Epithelial cell of esophagus (primary cell): ENCODE data around the gene DDX49.
A peak's percentile ranks its signal among the peaks of the same experiment; 100 is the strongest.

Experiments
- DNase-seq: peaks from one replicate; pipeline ENCODE4 v3.0.0; 2010; ENCODE audit warnings: low read depth
- H3K4me3 ChIP-seq: 2 replicates; pipeline ENCODE4 v1.5.1; 2011; ENCODE audit warnings: mild to moderate bottlenecking, low read length, control low read depth
- TF ChIP-seq, protein P1 (sequence below): IDR thresholded peaks from 2 replicates; pipeline ENCODE4 v1.5.1; 2011; ENCODE audit warnings: low read depth, mild to moderate bottlenecking, low read length, control low read depth, inconsistent platforms; ENCODE audit not compliant: insufficient read depth; ENCODE audit errors: missing control alignments

DDX49 gene, protein sequence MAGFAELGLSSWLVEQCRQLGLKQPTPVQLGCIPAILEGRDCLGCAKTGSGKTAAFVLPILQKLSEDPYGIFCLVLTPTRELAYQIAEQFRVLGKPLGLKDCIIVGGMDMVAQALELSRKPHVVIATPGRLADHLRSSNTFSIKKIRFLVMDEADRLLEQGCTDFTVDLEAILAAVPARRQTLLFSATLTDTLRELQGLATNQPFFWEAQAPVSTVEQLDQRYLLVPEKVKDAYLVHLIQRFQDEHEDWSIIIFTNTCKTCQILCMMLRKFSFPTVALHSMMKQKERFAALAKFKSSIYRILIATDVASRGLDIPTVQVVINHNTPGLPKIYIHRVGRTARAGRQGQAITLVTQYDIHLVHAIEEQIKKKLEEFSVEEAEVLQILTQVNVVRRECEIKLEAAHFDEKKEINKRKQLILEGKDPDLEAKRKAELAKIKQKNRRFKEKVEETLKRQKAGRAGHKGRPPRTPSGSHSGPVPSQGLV

DNA sequence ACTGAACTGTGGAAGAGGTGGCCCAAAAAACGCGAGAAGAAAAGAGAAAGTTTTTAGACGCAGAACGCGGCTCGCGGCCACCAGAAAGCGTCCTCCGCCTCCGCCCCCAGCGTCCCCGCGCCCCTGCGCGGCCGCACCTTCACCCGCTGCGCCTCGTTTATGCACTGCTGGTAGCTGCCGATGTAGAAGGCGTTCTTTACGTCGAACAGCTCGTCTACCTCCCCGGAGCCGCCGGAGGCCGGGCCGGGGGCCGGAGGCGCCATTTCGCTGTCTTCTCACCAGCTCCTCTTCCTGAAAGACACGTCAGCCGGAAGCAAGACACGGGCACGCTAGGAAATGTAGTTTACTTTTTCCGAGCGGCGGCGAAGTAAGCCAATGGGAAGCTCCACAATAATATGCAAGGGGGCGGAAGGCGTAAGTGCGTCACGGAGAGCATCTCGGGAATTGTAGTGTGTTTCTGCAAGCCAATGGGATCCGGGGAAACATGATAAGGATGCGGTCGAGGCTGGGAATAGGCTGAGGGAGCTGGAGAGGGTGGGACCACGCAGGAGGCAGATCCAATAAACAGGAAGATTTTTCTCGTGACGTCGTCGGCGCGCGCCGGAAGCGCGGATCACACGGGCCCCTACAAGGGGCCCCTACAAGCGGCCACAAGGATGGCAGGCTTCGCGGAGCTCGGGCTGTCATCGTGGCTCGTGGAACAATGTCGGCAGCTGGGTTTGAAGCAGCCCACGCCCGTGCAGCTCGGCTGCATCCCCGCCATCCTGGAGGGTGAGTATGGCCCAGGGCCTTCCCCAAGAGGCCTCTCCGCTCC, at the start of gene DDX49, which contains the start of gene COPE:
Gene DDX49 (plus strand): TSS at position 630 of the 814 bp plus-strand sequence. CDS start 27 bp downstream, at position 657.
Gene COPE (minus strand): TSS at position 302 of the 814 bp plus-strand sequence. CDS start 39 bp downstream, at position 263.
- DNase-seq = peak; percentile 100
- H3K4me3 ChIP-seq = peak within 1 kb of the TSS; percentile 97
- TF ChIP-seq, protein P1, sequence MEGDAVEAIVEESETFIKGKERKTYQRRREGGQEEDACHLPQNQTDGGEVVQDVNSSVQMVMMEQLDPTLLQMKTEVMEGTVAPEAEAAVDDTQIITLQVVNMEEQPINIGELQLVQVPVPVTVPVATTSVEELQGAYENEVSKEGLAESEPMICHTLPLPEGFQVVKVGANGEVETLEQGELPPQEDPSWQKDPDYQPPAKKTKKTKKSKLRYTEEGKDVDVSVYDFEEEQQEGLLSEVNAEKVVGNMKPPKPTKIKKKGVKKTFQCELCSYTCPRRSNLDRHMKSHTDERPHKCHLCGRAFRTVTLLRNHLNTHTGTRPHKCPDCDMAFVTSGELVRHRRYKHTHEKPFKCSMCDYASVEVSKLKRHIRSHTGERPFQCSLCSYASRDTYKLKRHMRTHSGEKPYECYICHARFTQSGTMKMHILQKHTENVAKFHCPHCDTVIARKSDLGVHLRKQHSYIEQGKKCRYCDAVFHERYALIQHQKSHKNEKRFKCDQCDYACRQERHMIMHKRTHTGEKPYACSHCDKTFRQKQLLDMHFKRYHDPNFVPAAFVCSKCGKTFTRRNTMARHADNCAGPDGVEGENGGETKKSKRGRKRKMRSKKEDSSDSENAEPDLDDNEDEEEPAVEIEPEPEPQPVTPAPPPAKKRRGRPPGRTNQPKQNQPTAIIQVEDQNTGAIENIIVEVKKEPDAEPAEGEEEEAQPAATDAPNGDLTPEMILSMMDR = no peak

DNA sequence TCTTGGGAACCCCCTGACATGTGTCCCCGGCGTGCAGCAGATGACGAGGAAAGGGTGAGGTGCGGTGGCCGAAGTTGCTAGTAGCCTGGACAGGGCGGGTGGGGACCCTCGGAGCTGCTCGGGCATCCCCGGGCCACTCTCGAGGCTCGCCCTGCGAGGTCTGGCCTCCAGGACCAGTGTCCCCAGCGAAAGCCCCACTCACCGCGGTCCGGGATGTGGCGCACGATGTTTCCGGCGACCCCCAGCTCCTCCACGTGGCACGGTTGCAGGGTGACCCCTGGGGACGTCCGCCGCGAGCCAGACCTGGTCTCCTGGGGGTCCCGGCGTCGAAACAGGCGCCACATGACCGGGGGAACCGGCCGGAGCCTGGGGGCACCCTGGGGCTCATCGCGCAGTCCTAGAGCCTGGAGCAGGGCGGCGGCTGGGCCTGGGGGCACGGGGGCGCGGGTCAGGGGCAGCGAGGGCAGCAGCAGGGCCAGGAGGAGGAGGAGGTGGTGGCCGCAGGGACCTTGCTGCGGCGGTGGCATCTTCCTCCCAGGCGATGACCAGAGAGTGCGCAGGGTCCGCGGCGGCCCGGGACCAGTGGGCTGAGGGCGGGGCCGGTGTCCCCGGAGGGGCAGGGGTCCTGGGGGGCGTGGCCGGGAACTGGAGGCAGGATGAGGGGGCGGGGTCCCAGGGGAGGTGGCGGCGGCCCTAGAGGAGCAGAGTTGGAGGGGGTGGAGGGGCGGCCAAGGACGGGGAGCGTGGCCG, 49.6 kb upstream of the DDX49 start:
- DNase-seq = no peak
- no peak overlapping the region for H3K4me3 ChIP-seq
- TF ChIP-seq, protein P1 = no peak

DNA sequence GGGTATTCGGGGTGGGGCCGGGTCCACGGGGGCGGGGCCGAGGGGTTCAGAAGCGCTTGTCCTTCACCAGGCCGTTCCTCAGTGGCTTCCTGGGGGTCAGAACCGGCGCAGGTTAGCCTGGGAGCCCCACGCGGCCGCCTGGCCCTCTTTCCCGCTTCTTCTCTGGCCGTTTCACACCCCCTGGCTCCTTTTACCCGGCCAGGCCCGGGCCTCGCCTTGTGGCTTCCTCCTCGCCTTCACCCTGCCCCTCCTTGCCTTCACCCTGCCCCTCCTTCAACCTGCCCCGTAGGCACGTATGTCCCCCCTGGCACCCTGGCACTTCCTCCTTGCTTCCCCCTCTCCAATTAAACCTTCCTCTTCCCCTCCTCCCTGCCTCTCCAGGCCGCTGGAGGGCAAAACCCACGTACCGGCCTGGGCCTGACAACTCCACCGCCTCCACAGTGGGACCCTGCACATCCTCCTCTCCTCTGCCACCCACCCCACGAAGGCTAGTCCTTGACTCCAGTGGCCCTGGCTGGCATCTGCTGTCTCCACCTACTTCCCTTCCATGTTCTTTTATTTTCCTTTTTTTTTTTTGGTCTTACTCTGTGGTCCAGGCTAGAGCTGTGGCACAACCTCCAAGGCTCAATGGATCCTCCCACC, 48.9 kb upstream of the DDX49 start:
- H3K4me3 ChIP-seq = no peak overlapping the region
- DNase-seq = no peak
- TF ChIP-seq, protein P1 = no peak

DNA sequence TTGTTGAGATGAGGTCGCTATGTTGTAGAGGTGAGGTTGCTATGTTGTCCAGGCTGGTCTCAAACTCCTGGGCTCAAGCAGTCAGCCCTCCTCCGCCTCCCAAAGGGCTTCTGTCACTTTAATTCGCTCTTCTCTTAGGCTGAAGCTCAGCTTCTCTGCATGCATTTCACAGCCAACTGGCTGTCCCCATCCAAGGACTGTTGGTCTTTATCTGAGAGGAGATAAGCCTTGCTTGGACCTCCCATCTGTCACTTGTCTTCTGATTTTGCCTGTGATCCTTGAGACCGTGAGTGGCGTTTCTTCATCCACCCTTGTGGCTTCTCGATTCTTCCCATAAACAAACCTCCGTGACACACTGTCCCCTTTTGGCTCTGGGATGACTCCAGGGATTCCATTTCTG, 48.0 kb upstream of the DDX49 start:
- no peak for DNase-seq
- H3K4me3 ChIP-seq = no peak overlapping the region
- TF ChIP-seq, protein P1 = no peak

DNA sequence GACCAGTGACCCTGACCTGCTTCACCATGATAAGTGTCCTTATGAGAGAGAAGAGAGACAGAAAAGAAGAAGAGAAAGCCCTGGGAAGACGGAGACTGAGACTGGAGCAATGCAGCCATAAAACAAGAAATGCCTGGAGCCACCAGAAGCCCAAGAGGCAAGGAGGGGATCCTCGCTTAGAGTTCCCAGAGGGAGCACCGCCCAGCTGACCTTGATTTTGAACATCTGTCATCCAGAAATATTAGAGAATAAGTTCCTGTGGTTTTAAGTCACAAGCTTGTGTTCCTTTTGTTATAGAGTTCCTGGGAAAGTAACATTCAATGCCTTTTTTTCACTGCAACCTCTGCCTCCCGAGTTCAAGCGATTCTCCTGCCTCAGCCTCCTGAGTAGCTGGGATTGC, 43.8 kb upstream of the DDX49 start:
- no peak for DNase-seq
- H3K4me3 ChIP-seq = no peak overlapping the region
- TF ChIP-seq, protein P1 = no peak

DNA sequence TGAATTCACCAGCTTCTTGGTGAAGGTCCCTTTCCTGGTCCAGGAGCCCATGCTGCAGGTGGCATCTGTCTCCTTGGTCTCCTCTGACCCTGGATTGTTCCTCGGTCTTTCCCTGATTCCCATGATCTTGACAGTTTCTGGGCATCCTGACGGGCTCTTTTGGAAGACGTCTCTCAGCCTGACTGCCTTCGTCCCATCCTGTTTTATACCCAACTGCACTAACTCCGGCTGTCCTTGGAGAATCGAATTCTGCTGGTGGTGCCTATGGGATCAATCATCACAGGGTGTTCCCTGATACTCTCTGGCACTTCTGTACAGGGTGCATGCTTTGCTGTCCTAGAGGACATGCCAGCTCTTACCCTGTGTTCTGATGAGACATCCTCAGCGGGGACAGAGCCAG, 42.6 kb upstream of the DDX49 start:
- TF ChIP-seq, protein P1 = no peak
- H3K4me3 ChIP-seq = no peak overlapping the region
- no peak for DNase-seq
